Islet of Langerhans (tissue), 1 donor: ENCODE data around the gene SIVA1.

Experiments
- FAIRE-seq: peaks from one replicate; lab custom pipeline; 2011; peaks lifted over from hg19 to GRCh38; lab: Jason Lieb, UNC

The SIVA1 gene

GRCh38 chr14:104751539-104752422 lies 1.2 kb upstream of the SIVA1 start:
- no peak for FAIRE-seq

- no peak for FAIRE-seq
These were observed 568 bp upstream of the SIVA1 start for GRCh38 chr14:104752423-104752734.

GRCh38 chr14:104753528-104754212 lies 723 bp downstream of the SIVA1 start:
- FAIRE-seq, result no peak

GRCh38 chr14:104754213-104754851 lies 1.4 kb downstream of the SIVA1 start:
- no peak for FAIRE-seq

GRCh38 chr14:104755621-104756020 lies 2.7 kb downstream of the SIVA1 start:
- FAIRE-seq, result no peak

GRCh38 chr14:104756477-104757237 lies 3.7 kb downstream of the SIVA1 start:
- FAIRE-seq, result no peak

- no peak for FAIRE-seq
These were observed 4.3 kb downstream of the SIVA1 start for GRCh38 chr14:104757238-104757585.

GRCh38 chr14:104757681-104758392 lies 4.9 kb downstream of the SIVA1 start:
- no peak for FAIRE-seq

- no peak for FAIRE-seq
These were observed 6.3 kb downstream of the SIVA1 start for GRCh38 chr14:104758981-104759969.

- no peak for FAIRE-seq
These were observed 12.6 kb downstream of the SIVA1 start for GRCh38 chr14:104765517-104765916.

- no peak for FAIRE-seq
These were observed 13.4 kb downstream of the SIVA1 start for GRCh38 chr14:104766256-104766862.

GRCh38 chr14:104766863-104767633 lies 14.1 kb downstream of the SIVA1 start:
- FAIRE-seq, result no peak

GRCh38 chr14:104767634-104767918 lies 14.6 kb downstream of the SIVA1 start:
- no peak for FAIRE-seq

- FAIRE-seq, result no peak
These were observed 15.7 kb downstream of the SIVA1 start for GRCh38 chr14:104768437-104769323.

- no peak for FAIRE-seq
These were observed 16.6 kb downstream of the SIVA1 start for GRCh38 chr14:104769324-104770071.

GRCh38 chr14:104770072-104770579 lies 17.2 kb downstream of the SIVA1 start:
- no peak for FAIRE-seq

GRCh38 chr14:104770851-104771272 lies 17.9 kb downstream of the SIVA1 start:
- no peak for FAIRE-seq

- FAIRE-seq, result no peak
These were observed 18.4 kb downstream of the SIVA1 start for GRCh38 chr14:104771374-104771773.
